Measurements from ENCODE around the gene SLC13A2. TPM values are rescaled to one million over a fixed set of nuclear protein-coding genes. Genes with fewer than 3 reads are reported as not detected.

SLC13A2 gene
- total and polyA plus RNA-seq, 12 donors, result 0.03 to 1.6 (median 0.05) TPM; not detected in 9

GRCh38 chr17:28547096-28547622, 73.7 kb downstream of the SLC13A2 start:
- Histone ChIP-seq H3K4me3 (no peak overlapping the region), H3K27me3 (no peaks in the 10 kb centered on the region), H3K9me3 (replicated peaks in 1 of 3) (no peaks in the 10 kb centered on the region), H3K36me3 (replicated peaks in 1 of 2) (peaks cover 0 to 12% of the 10 kb centered on the region in 2 donors), H3K27ac (no peak overlapping the region), H3K4me1 (replicated peaks in 1 of 2) (peaks cover 7 to 17% of the 10 kb centered on the region in 2 donors)
- 82 to 89% (median 88%) methylated on average over 10 to 14 of the region's 14 CpGs for WGBS, 4 donors
- intact Hi-C loops (cut with DNase I), result loop anchor here (5.0 kb wide), 1 partner anchor 65 kb away; the partner anchor contains the start of gene RSKR (in 2 of the 2)
- no peak for TF ChIP-seq CTCF (IDR thresholded peaks at IDR 0.05)
- TF ChIP-seq POLR2A (IDR thresholded peaks at IDR 0.05), result no peak
- no peak for DNase-seq

Other genes starting within 250 kb of the SLC13A2 start
- 100 to 1,000 TPM in 2 of 9 donors, 10 to 100 TPM in 7; 23.8 to 420 (median 36.4) TPM for gene TMEM97, start 154.4 kb upstream of the SLC13A2 start, total RNA-seq
- gene TMEM97, start 154.4 kb upstream of the SLC13A2 start, polyA plus RNA-seq, result 100 to 1,000 TPM in 1 of 3 donors, 1 to 10 TPM in 2; 6.5 to 779 (median 8.3) TPM
- gene IFT20, start 138.2 kb upstream of the SLC13A2 start, total RNA-seq, result 10 to 100 TPM; 24.5 to 69.5 (median 40.9) TPM
- 100 to 1,000 TPM in 1 of 3 donors, 10 to 100 TPM in 2; 26.0 to 100 (median 78.7) TPM for gene IFT20, start 138.2 kb upstream of the SLC13A2 start, polyA plus RNA-seq
- 10 to 100 TPM; 21.7 to 70.6 (median 41.0) TPM for gene TNFAIP1, start 137.9 kb upstream of the SLC13A2 start, total RNA-seq
- 10 to 100 TPM; 17.2 to 32.5 (median 23.8) TPM for gene TNFAIP1, start 137.9 kb upstream of the SLC13A2 start, polyA plus RNA-seq
- gene POLDIP2, start 116.1 kb upstream of the SLC13A2 start, total RNA-seq, result 100 to 1,000 TPM; 154 to 204 (median 175) TPM
- 100 to 1,000 TPM in 2 of 3 donors, 10 to 100 TPM in 1; 74.2 to 201 (median 111) TPM for gene POLDIP2, start 116.1 kb upstream of the SLC13A2 start, polyA plus RNA-seq
- gene SEBOX, start 108.4 kb upstream of the SLC13A2 start, total RNA-seq, result not detected
- not detected for gene SEBOX, start 108.4 kb upstream of the SLC13A2 start, polyA plus RNA-seq
- gene VTN, start 103.3 kb upstream of the SLC13A2 start, total RNA-seq, result 100 to 1,000 TPM in 8 of 9 donors, 1 to 10 TPM in 1; 5.5 to 470 (median 220) TPM
- gene VTN, start 103.3 kb upstream of the SLC13A2 start, polyA plus RNA-seq, result 100 to 1,000 TPM in 2 of 3 donors, 10 to 100 TPM in 1; 69.9 to 184 (median 122) TPM
- gene SARM1, start 102.0 kb upstream of the SLC13A2 start, total RNA-seq, result 10 to 100 TPM in 8 of 9 donors, 1 to 10 TPM in 1; 5.8 to 40.0 (median 24.9) TPM
- gene SARM1, start 102.0 kb upstream of the SLC13A2 start, polyA plus RNA-seq, result 10 to 100 TPM; 10.8 to 22.6 (median 16.0) TPM
- 10 to 100 TPM; 11.9 to 79.8 (median 49.0) TPM for gene SLC46A1, start 67.4 kb upstream of the SLC13A2 start, total RNA-seq
- gene SLC46A1, start 67.4 kb upstream of the SLC13A2 start, polyA plus RNA-seq, result 100 to 1,000 TPM in 1 of 3 donors, 10 to 100 TPM in 2; 13.3 to 104 (median 15.4) TPM
- under 1 TPM in 1 of 9 donors, not detected in 8; 0.06 TPM for gene FOXN1, start 32.7 kb downstream of the SLC13A2 start, total RNA-seq
- gene FOXN1, start 32.7 kb downstream of the SLC13A2 start, polyA plus RNA-seq, result not detected
- 10 to 100 TPM; 26.7 to 80.8 (median 41.3) TPM for gene UNC119, start 79.0 kb downstream of the SLC13A2 start, total RNA-seq
- gene UNC119, start 79.0 kb downstream of the SLC13A2 start, polyA plus RNA-seq, result 10 to 100 TPM; 28.3 to 47.7 (median 36.1) TPM
- 10 to 100 TPM; 44.5 to 73.0 (median 58.7) TPM for gene PIGS, start 97.9 kb downstream of the SLC13A2 start, total RNA-seq
- 10 to 100 TPM in 2 of 3 donors, 1 to 10 TPM in 1; 9.2 to 44.1 (median 12.6) TPM for gene PIGS, start 97.9 kb downstream of the SLC13A2 start, polyA plus RNA-seq
- 10 to 100 TPM in 8 of 9 donors, 1 to 10 TPM in 1; 6.3 to 65.5 (median 32.3) TPM for gene ALDOC, start 103.3 kb downstream of the SLC13A2 start, total RNA-seq
- gene ALDOC, start 103.3 kb downstream of the SLC13A2 start, polyA plus RNA-seq, result 10 to 100 TPM; 18.5 to 61.2 (median 18.7) TPM
- 10 to 100 TPM in 1 of 9 donors, 1 to 10 TPM in 7, under 1 TPM in 1; 0.97 to 35.6 (median 3.9) TPM for gene SPAG5, start 125.4 kb downstream of the SLC13A2 start, total RNA-seq
- gene SPAG5, start 125.4 kb downstream of the SLC13A2 start, polyA plus RNA-seq, result 10 to 100 TPM in 2 of 3 donors, 1 to 10 TPM in 1; 4.3 to 27.5 (median 13.4) TPM
- 10 to 100 TPM in 2 of 9 donors, 1 to 10 TPM in 7; 1.1 to 12.3 (median 5.2) TPM for gene RSKR, start 140.5 kb downstream of the SLC13A2 start, total RNA-seq
- gene RSKR, start 140.5 kb downstream of the SLC13A2 start, polyA plus RNA-seq, result 10 to 100 TPM in 1 of 3 donors, 1 to 10 TPM in 2; 2.7 to 12.2 (median 4.3) TPM
- 100 to 1,000 TPM in 8 of 9 donors, 10 to 100 TPM in 1; 93.1 to 228 (median 139) TPM for gene BLTP2, start 171.5 kb downstream of the SLC13A2 start, total RNA-seq
- gene BLTP2, start 171.5 kb downstream of the SLC13A2 start, polyA plus RNA-seq, result 100 to 1,000 TPM in 1 of 3 donors, 10 to 100 TPM in 2; 27.8 to 137 (median 29.9) TPM
- gene SDF2, start 188.3 kb downstream of the SLC13A2 start, total RNA-seq, result 100 to 1,000 TPM in 3 of 9 donors, 10 to 100 TPM in 6; 58.5 to 195 (median 84.8) TPM
- 100 to 1,000 TPM in 1 of 3 donors, 10 to 100 TPM in 2; 50.6 to 121 (median 52.7) TPM for gene SDF2, start 188.3 kb downstream of the SLC13A2 start, polyA plus RNA-seq
- gene SUPT6H, start 188.6 kb downstream of the SLC13A2 start, total RNA-seq, result 100 to 1,000 TPM in 1 of 9 donors, 10 to 100 TPM in 8; 48.1 to 125 (median 68.5) TPM
- gene SUPT6H, start 188.6 kb downstream of the SLC13A2 start, polyA plus RNA-seq, result 10 to 100 TPM; 58.9 to 76.4 (median 74.2) TPM
- gene PROCA1, start 238.2 kb downstream of the SLC13A2 start, total RNA-seq, result 1 to 10 TPM in 4 of 9 donors, under 1 TPM in 4, not detected in 1; 0.61 to 3.2 (median 1.6) TPM
- 1 to 10 TPM in 2 of 3 donors, under 1 TPM in 1; 0.75 to 8.8 (median 3.8) TPM for gene PROCA1, start 238.2 kb downstream of the SLC13A2 start, polyA plus RNA-seq
- 100 to 1,000 TPM; 111 to 332 (median 150) TPM for gene RAB34, start 244.2 kb downstream of the SLC13A2 start, total RNA-seq
- gene RAB34, start 244.2 kb downstream of the SLC13A2 start, polyA plus RNA-seq, result 100 to 1,000 TPM; 114 to 195 (median 139) TPM
- 1,000 to 10,000 TPM in 5 of 9 donors, 100 to 1,000 TPM in 4; 135 to 1,266 (median 1,139) TPM for gene RPL23A, start 246.3 kb downstream of the SLC13A2 start, total RNA-seq
- gene RPL23A, start 246.3 kb downstream of the SLC13A2 start, polyA plus RNA-seq, result 100 to 1,000 TPM; 523 to 901 (median 672) TPM

Data from adrenal gland (tissue), 12 donors.